Omental fat pad (tissue), 4 donors: ENCODE measurements around the gene ADAMTS20. TPM values are rescaled to one million over a fixed set of nuclear protein-coding genes. Genes with fewer than 3 reads are reported as not detected.

Source experiments
- ATAC-seq: fragments of 150-250 bp; one replicate; pipeline ENCODE4 v1.9.1; 2016; ENCODE audit warnings: mild to moderate bottlenecking, moderate library complexity; ENCODE audit not compliant: low FRiP score
- DNase-seq: peaks from one replicate; pipeline ENCODE4 v3.0.0-alpha.2; 2019; ENCODE audit warnings: low spot score
- total RNA-seq, 4 donors: library from RNA; depleted of rRNA; stranded (reverse); fragments of >200 nt; gene quantifications; one replicate each; pipeline ENCODE4 v1.1.0, GENCODE V29; 2016
- TF ChIP-seq, protein P1 (sequence below), 3 donors: fragments of 450-650 bp; IDR thresholded peaks; one replicate each; pipeline ENCODE4 v1.5.1; 2016 to 2017; ENCODE audit warnings: antibody characterized with exemption in 3 of 3, mild to moderate bottlenecking in 3 of 3, moderate library complexity in 2 of 3

Gene ADAMTS20, protein sequence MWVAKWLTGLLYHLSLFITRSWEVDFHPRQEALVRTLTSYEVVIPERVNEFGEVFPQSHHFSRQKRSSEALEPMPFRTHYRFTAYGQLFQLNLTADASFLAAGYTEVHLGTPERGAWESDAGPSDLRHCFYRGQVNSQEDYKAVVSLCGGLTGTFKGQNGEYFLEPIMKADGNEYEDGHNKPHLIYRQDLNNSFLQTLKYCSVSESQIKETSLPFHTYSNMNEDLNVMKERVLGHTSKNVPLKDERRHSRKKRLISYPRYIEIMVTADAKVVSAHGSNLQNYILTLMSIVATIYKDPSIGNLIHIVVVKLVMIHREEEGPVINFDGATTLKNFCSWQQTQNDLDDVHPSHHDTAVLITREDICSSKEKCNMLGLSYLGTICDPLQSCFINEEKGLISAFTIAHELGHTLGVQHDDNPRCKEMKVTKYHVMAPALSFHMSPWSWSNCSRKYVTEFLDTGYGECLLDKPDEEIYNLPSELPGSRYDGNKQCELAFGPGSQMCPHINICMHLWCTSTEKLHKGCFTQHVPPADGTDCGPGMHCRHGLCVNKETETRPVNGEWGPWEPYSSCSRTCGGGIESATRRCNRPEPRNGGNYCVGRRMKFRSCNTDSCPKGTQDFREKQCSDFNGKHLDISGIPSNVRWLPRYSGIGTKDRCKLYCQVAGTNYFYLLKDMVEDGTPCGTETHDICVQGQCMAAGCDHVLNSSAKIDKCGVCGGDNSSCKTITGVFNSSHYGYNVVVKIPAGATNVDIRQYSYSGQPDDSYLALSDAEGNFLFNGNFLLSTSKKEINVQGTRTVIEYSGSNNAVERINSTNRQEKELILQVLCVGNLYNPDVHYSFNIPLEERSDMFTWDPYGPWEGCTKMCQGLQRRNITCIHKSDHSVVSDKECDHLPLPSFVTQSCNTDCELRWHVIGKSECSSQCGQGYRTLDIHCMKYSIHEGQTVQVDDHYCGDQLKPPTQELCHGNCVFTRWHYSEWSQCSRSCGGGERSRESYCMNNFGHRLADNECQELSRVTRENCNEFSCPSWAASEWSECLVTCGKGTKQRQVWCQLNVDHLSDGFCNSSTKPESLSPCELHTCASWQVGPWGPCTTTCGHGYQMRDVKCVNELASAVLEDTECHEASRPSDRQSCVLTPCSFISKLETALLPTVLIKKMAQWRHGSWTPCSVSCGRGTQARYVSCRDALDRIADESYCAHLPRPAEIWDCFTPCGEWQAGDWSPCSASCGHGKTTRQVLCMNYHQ (N-terminal part only)
- total RNA-seq, result not detected

DNA sequence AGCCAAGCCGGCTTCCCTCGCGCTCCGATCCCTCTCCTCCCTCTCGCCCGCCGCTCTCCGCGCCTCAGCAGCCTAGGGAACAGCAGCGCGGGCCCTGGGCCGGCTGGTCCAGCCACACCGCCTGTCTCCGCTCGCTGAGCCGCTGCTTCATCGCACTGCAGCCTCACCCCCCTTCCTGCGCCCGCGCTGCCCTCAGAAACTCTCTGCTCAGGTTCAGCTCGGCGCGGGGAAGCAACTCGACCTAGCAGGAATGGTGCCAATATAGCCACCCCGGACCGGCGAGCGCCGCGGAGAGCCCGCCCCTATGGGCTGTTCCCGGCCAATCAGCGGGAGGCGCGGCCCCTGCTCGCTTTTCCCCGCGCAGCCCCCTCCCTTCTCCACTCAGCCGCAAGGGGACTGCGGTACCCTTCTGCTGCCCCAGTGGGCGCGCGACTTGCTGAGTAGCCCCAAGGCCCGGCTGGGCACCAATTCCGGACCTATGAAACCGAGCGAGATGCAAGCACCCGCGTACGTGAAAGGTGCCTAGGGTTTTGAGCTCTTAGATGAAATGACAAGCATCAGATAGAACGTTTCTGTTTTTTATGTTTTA is at the start of gene ADAMTS20:
ADAMTS20 (minus strand) TSS at position 233 of the 589 bp plus-strand sequence. CDS start 282 bp downstream, outside the sequence.
- ATAC-seq, result no peak
- TF ChIP-seq, protein P1, sequence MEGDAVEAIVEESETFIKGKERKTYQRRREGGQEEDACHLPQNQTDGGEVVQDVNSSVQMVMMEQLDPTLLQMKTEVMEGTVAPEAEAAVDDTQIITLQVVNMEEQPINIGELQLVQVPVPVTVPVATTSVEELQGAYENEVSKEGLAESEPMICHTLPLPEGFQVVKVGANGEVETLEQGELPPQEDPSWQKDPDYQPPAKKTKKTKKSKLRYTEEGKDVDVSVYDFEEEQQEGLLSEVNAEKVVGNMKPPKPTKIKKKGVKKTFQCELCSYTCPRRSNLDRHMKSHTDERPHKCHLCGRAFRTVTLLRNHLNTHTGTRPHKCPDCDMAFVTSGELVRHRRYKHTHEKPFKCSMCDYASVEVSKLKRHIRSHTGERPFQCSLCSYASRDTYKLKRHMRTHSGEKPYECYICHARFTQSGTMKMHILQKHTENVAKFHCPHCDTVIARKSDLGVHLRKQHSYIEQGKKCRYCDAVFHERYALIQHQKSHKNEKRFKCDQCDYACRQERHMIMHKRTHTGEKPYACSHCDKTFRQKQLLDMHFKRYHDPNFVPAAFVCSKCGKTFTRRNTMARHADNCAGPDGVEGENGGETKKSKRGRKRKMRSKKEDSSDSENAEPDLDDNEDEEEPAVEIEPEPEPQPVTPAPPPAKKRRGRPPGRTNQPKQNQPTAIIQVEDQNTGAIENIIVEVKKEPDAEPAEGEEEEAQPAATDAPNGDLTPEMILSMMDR (IDR thresholded peaks at IDR 0.05), result no peak

GRCh38 chr12:43599708-43600107 is 47.7 kb upstream of the ADAMTS20 start:
- DNase-seq, result no peak
- no peak for ATAC-seq
- TF ChIP-seq, protein P1 (IDR thresholded peaks at IDR 0.05), result no peak

More for the DNA sequence above, at the start of gene ADAMTS20:
- DNase-seq, result no peak

DNA sequence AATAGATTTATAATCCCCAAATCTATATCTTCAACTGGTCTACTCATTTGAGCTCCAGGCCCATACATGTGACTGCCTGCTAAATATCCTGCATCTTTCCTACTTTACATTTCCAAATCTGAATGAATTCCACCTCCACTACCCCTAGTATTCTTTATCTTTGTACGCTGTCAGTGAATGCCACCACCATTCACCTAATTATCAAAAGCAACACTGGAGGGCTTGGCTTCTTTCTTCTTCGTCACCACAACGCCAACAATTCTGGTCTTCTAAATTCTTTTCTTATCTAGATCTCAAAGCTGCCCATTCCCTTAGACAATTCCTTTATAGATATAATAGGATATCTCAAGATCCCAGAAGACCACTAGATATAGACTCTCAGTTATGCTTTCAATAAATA is 47.1 kb upstream of the ADAMTS20 start:
- no peak for DNase-seq
- TF ChIP-seq, protein P1 (IDR thresholded peaks at IDR 0.05), result no peak
- no peak for ATAC-seq

GRCh38 chr12:43590307-43590706 is 38.3 kb upstream of the ADAMTS20 start:
- ATAC-seq, result no peak
- no peak for DNase-seq
- TF ChIP-seq, protein P1 (IDR thresholded peaks at IDR 0.05), result no peak

DNA sequence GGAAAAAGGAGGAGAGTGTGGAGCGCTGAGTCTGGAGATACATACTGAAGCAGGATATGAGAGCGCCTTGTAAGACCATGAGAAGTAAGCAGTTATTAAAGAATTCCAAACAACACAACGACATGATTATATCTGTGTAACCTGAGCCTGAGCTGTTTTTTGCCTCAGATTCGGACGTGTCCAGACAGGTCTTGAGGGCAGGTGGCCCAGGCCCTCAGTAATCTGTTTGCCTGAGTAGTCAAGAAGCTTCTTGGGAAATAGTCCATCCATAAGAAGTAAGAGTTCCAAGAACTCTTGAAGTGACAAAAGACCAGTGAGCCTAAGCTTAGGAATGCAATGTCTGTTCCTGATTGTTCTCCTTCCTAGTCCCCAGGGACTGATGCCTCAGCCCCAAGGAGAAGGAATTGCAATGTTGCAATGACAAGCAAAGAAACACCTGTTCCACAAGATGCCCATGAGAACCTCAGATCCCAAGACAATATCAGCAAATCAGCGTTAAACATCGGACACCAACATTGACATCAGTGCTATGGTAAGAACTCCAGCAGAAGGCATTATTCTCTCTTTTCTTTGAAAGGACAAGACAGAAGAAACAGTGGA is 34.7 kb upstream of the ADAMTS20 start:
- TF ChIP-seq, protein P1 (IDR thresholded peaks at IDR 0.05), result no peak
- DNase-seq (no peak), ATAC-seq (no peak)

- no peak for DNase-seq
- TF ChIP-seq, protein P1 (IDR thresholded peaks at IDR 0.05), result no peak
- no peak for ATAC-seq
Measured at GRCh38 chr12:43585676-43586075, 33.7 kb upstream of the ADAMTS20 start.
